Inferior parietal cortex (tissue), 1 donor: Measurements from ENCODE around the gene ZNF792.
"Not testable (repeated sequence)": the region's sequence is repeated elsewhere in the genome, so short reads cannot be mapped to it uniquely, and the experiment has no call there.

Experiments used
- DNase-seq: peaks from one replicate; pipeline ENCODE4 v3.0.0-alpha.2; 2016; ENCODE audit errors: extremely low spot score

Gene ZNF792

DNA sequence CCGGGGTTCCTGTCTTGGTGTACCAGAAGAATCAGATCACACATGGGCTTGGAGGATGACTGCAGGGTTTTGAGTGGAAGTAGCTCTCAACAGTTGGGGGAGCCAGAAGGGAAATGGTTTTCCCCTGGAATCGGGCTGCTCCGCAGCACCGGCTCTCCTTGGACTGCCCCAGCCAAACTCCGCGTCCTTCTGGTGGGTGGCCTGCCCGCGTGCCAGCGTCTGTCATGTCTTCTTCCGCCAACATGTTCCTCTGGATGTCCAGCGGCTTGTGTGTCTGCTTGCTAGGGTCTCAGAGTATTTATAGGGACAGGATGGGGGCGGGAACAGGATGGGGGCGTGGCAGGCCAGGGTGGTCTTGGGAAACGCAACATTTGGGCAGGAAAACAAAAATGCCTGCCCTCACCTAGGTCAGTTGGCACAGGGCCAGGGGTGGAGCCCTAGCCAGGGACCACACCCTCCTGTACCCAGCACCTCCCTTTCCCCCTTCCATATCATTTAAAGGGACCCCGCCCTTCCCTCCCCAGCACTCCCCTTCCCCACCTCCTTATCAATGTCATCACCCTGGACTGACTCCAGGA lies 38.7 kb downstream of the ZNF792 start:
- no peak for DNase-seq

GRCh38 chr19:34920090-34920786 lies 43.8 kb downstream of the ZNF792 start:
- DNase-seq, result not testable (repeated sequence)

DNA sequence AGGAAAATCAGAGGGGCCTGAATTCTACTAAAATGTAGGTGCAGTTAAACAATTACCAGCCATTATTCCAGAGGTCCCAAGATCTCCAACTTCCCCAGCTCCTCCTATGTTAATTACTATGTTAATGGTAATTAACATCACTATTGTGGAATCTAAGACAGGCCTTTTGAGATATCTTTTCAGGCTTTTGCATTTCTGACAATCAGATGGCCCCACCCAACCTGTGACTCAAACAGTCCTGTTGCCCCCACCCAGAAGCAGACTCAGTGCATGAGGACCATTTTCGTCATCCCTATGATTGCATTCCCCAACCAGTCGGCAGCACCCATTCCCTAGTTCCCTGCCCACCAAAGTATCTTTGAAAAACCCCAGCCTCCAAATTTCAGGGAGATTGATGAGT lies 45.8 kb downstream of the ZNF792 start:
- DNase-seq, result no peak

DNA sequence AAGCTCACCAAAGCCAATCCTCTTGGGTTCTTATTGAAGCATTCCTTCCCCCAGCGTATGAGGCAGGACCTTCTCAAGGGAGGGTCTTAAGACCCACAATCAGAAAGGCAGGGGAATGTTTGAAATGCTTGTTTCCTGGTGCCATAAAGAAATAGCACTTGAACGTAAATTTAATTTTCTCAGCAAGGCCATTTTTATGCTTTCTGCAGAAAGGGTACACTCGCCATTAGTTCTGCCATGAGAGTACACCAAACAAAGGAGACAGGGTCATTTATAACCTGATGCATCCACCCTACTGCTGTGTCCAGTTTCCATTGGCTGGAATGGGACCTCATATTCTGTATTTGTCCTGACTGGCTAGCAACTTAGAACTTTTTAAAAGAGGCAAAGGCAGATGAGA lies 46.9 kb downstream of the ZNF792 start:
- not testable (repeated sequence) for DNase-seq

GRCh38 chr19:34910770-34911169 lies 53.3 kb downstream of the ZNF792 start:
- DNase-seq, result no peak
